BLaER1 treated with 17β-estradiol and CSF1 and Interleukin-3, amounts not matched to agents 10 nM and 100 nM (cell line): ENCODE data around the gene CFAP58.

Experiments used
- H3K27ac ChIP-seq, 11 experiments: shearing (Covaris generic); formaldehyde crosslinking; 2 replicates each; pipeline ENCODE4 v1.8.1; 2022
- H3K27me3 ChIP-seq, 11 experiments: shearing (Covaris generic); formaldehyde crosslinking; 2 replicates each; pipeline ENCODE4 v1.8.1; 2022
- H3K36me3 ChIP-seq, 11 experiments: shearing (Covaris generic); formaldehyde crosslinking; 2 replicates each; pipeline ENCODE4 v1.8.1; 2022
- H3K4me1 ChIP-seq, 10 experiments: shearing (Covaris generic); formaldehyde crosslinking; 2 replicates each; pipeline ENCODE4 v1.8.1; 2022
- H3K4me2 ChIP-seq, 11 experiments: shearing (Covaris generic); formaldehyde crosslinking; 2 replicates each; pipeline ENCODE4 v1.8.1; 2022
- H3K4me3 ChIP-seq, 10 experiments: shearing (Covaris generic); formaldehyde crosslinking; 2 replicates each; pipeline ENCODE4 v1.8.1; 2022
- H3K9ac ChIP-seq, 11 experiments: shearing (Covaris generic); formaldehyde crosslinking; 2 replicates each; pipeline ENCODE4 v1.8.1; 2022
- H3K9me3 ChIP-seq, 11 experiments: shearing (Covaris generic); formaldehyde crosslinking; replicated peaks in 1 of 11; 2 replicates each; pipeline ENCODE4 v1.8.1; 2022
- H4K20me1 ChIP-seq, 11 experiments: shearing (Covaris generic); formaldehyde crosslinking; 2 replicates each; pipeline ENCODE4 v1.8.1; 2022
- Cebpa-rat ChIP-seq, 11 experiments: shearing (Covaris generic); IDR thresholded peaks; 2 replicates each; pipeline ENCODE4 v1.8.1; 2022

Gene CFAP58

GRCh38 chr10:104318326-104318725 is 35.3 kb upstream of the CFAP58 start:
- Histone ChIP-seq H3K4me2 (peak overlapping the region; percentile 65 to 99 (median 97)), H3K9ac (0 out of 22 replicates have a peak overlapping the region, but pooled peaks of 1 of the 11 experiments have one; percentile 12), H3K36me3 (peaks cover 35 to 76% (median 52%) of the 10 kb centered on the region in 11 experiments), H3K27ac (peak overlapping the region in 2 of 11 experiments; percentile 15 to 29; a peak in 3 of 22 replicates), H3K9me3 (no peaks in the 10 kb centered on the region), H3K4me1 (peaks cover 64 to 70% (median 66%) of the 10 kb centered on the region in 10 experiments), H4K20me1 (peaks cover 85 to 100% (median 92%) of the 10 kb centered on the region in 11 experiments), H3K27me3 (no peaks in the 10 kb centered on the region), H3K4me3 (no peak overlapping the region)
- TF ChIP-seq Cebpa-rat (IDR thresholded peaks at IDR 0.05), result no peak

- no peak for TF ChIP-seq Cebpa-rat (IDR thresholded peaks at IDR 0.05)
- no peak overlapping the region; a peak in 1 of 20 replicates for H3K4me3 ChIP-seq
- peak overlapping the region in 5 of 11 experiments; percentile 19 to 44 (median 31); a peak in 8 of 22 replicates for H3K9ac ChIP-seq
- peaks cover 72 to 75% (median 73%) of the 10 kb centered on the region in 10 experiments for H3K4me1 ChIP-seq
- peak overlapping the region; percentile 94 to 99 (median 97) for H3K4me2 ChIP-seq
- H3K27me3 ChIP-seq, result no peaks in the 10 kb centered on the region
- H4K20me1 ChIP-seq, result peaks cover 78 to 100% (median 84%) of the 10 kb centered on the region in 11 experiments
- peaks cover 28 to 75% (median 50%) of the 10 kb centered on the region in 11 experiments for H3K36me3 ChIP-seq
- no peaks in the 10 kb centered on the region for H3K9me3 ChIP-seq
- peak overlapping the region in 8 of 11 experiments; percentile 4 to 90 (median 28); a peak in 12 of 22 replicates for H3K27ac ChIP-seq
Observed at GRCh38 chr10:104318810-104319741, 34.6 kb upstream of the CFAP58 start.

- H4K20me1 ChIP-seq, result peaks cover 56 to 97% (median 63%) of the 10 kb centered on the region in 11 experiments
Observed at GRCh38 chr10:104321226-104321625, 32.4 kb upstream of the CFAP58 start.

GRCh38 chr10:104321725-104322415 is 31.8 kb upstream of the CFAP58 start:
- H3K27ac ChIP-seq, result peak overlapping the region; percentile 43 to 90 (median 84); a peak in 21 of 22 replicates
- TF ChIP-seq Cebpa-rat (IDR thresholded peaks at IDR 0.05), result no peak
- H3K4me1 ChIP-seq, result peaks cover 99 to 100% (median 100%) of the 10 kb centered on the region in 10 experiments
- H4K20me1 ChIP-seq, result peaks cover 51 to 97% (median 61%) of the 10 kb centered on the region in 11 experiments
- no peaks in the 10 kb centered on the region for H3K27me3 ChIP-seq
- no peaks in the 10 kb centered on the region for H3K9me3 ChIP-seq
- H3K9ac ChIP-seq, result peak overlapping the region; percentile 43 to 82 (median 73); a peak in 20 of 22 replicates
- H3K4me3 ChIP-seq, result peak overlapping the region in 7 of 10 experiments; percentile 1 to 66 (median 33); a peak in 8 of 20 replicates
- H3K4me2 ChIP-seq, result peak overlapping the region; percentile 94 to 99 (median 97)
- H3K36me3 ChIP-seq, result peaks cover 1 to 61% (median 30%) of the 10 kb centered on the region in 11 experiments; a peak in 20 of 22 replicates

More at GRCh38 chr10:104321226-104321625, 32.4 kb upstream of the CFAP58 start:
- no peak for TF ChIP-seq Cebpa-rat (IDR thresholded peaks at IDR 0.05)
- no peaks in the 10 kb centered on the region for H3K27me3 ChIP-seq
- H3K9me3 ChIP-seq, result no peaks in the 10 kb centered on the region
- H3K4me2 ChIP-seq, result peak overlapping the region; percentile 94 to 99 (median 97)
- no peak overlapping the region; a peak in 1 of 20 replicates for H3K4me3 ChIP-seq
- peaks cover 93 to 97% (median 95%) of the 10 kb centered on the region in 10 experiments for H3K4me1 ChIP-seq
- H3K27ac ChIP-seq, result peak overlapping the region in 10 of 11 experiments; percentile 78 to 90 (median 86); a peak in 20 of 22 replicates
- peaks cover 8 to 68% (median 37%) of the 10 kb centered on the region in 11 experiments for H3K36me3 ChIP-seq
- H3K9ac ChIP-seq, result peak overlapping the region in 9 of 11 experiments; percentile 54 to 82 (median 73); a peak in 11 of 22 replicates

GRCh38 chr10:104322416-104322782 is 31.2 kb upstream of the CFAP58 start:
- peak in 10 of 11 experiments; percentile 29 to 89 (median 76); a peak in 14 of 22 replicates for TF ChIP-seq Cebpa-rat (IDR thresholded peaks at IDR 0.05)
- H3K27ac ChIP-seq, result peak overlapping the region; percentile 43 to 90 (median 84); a peak in 21 of 22 replicates
- H3K4me1 ChIP-seq, result peaks cover 99 to 100% (median 100%) of the 10 kb centered on the region in 10 experiments
- no peaks in the 10 kb centered on the region for H3K27me3 ChIP-seq
- H3K9ac ChIP-seq, result peak overlapping the region; percentile 54 to 82 (median 73)
- peaks cover 0 to 56% (median 27%) of the 10 kb centered on the region in 11 experiments; a peak in 18 of 22 replicates for H3K36me3 ChIP-seq
- H3K4me2 ChIP-seq, result peak overlapping the region; percentile 94 to 99 (median 97)
- peak overlapping the region in 7 of 10 experiments; percentile 1 to 66 (median 33); a peak in 11 of 20 replicates for H3K4me3 ChIP-seq
- peaks cover 50 to 97% (median 61%) of the 10 kb centered on the region in 11 experiments for H4K20me1 ChIP-seq
- no peaks in the 10 kb centered on the region for H3K9me3 ChIP-seq

- TF ChIP-seq Cebpa-rat (IDR thresholded peaks at IDR 0.05), result no peak
- Histone ChIP-seq H3K9me3 (no peaks in the 10 kb centered on the region), H3K4me2 (peak overlapping the region; percentile 94 to 99 (median 97)), H3K27me3 (no peaks in the 10 kb centered on the region), H4K20me1 (peaks cover 43 to 97% (median 61%) of the 10 kb centered on the region in 11 experiments), H3K4me1 (peaks cover 99 to 100% (median 100%) of the 10 kb centered on the region in 10 experiments), H3K9ac (peak overlapping the region; percentile 54 to 82 (median 73); a peak in 21 of 22 replicates), H3K27ac (peak overlapping the region; percentile 43 to 90 (median 84); a peak in 21 of 22 replicates), H3K36me3 (peaks cover 0 to 50% (median 23%) of the 10 kb centered on the region in 11 experiments; a peak in 18 of 22 replicates), H3K4me3 (peak overlapping the region in 6 of 10 experiments; percentile 2 to 66 (median 35); a peak in 11 of 20 replicates)
Observed at GRCh38 chr10:104323085-104323484, 30.5 kb upstream of the CFAP58 start.

- H3K4me3 ChIP-seq, result peak overlapping the region in 7 of 10 experiments; percentile 2 to 66 (median 33); a peak in 12 of 20 replicates
- peak overlapping the region in 10 of 11 experiments; percentile 54 to 82 (median 73); a peak in 18 of 22 replicates for H3K9ac ChIP-seq
- H3K27ac ChIP-seq, result peak overlapping the region; percentile 35 to 90 (median 84); a peak in 21 of 22 replicates
- H3K4me2 ChIP-seq, result peak overlapping the region; percentile 94 to 99 (median 97)
- peaks cover 0 to 43% (median 16%) of the 10 kb centered on the region in 11 experiments; a peak in 13 of 22 replicates for H3K36me3 ChIP-seq
- no peak for TF ChIP-seq Cebpa-rat (IDR thresholded peaks at IDR 0.05)
- peaks cover 40 to 97% (median 61%) of the 10 kb centered on the region in 11 experiments for H4K20me1 ChIP-seq
- no peaks in the 10 kb centered on the region for H3K9me3 ChIP-seq
- H3K27me3 ChIP-seq, result no peaks in the 10 kb centered on the region
- peaks cover 100% of the 10 kb centered on the region in 10 experiments for H3K4me1 ChIP-seq
Observed at GRCh38 chr10:104323760-104324201, 29.9 kb upstream of the CFAP58 start.
